B cell (primary cell): Measurements from ENCODE around the gene CXCR2.

ENCODE experiments used
- EZH2 ChIP-seq: IDR thresholded peaks from 2 replicates; pipeline ENCODE4 v1.6.1; 2012; ENCODE audit warnings: borderline replicate concordance, low read depth, mild to moderate bottlenecking, moderate library complexity, low read length; ENCODE audit not compliant: insufficient read depth, poor library complexity, severe bottlenecking
- TF ChIP-seq, protein P1 (sequence below): fragments of 200-600 bp; IDR thresholded peaks from one replicate; pipeline ENCODE4 v1.8.0; 2022; ENCODE audit warnings: antibody characterized with exemption, mild to moderate bottlenecking

- TF ChIP-seq, protein P1, sequence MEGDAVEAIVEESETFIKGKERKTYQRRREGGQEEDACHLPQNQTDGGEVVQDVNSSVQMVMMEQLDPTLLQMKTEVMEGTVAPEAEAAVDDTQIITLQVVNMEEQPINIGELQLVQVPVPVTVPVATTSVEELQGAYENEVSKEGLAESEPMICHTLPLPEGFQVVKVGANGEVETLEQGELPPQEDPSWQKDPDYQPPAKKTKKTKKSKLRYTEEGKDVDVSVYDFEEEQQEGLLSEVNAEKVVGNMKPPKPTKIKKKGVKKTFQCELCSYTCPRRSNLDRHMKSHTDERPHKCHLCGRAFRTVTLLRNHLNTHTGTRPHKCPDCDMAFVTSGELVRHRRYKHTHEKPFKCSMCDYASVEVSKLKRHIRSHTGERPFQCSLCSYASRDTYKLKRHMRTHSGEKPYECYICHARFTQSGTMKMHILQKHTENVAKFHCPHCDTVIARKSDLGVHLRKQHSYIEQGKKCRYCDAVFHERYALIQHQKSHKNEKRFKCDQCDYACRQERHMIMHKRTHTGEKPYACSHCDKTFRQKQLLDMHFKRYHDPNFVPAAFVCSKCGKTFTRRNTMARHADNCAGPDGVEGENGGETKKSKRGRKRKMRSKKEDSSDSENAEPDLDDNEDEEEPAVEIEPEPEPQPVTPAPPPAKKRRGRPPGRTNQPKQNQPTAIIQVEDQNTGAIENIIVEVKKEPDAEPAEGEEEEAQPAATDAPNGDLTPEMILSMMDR, result no peak
- no peak for TF ChIP-seq EZH2
Measured at GRCh38 chr2:218149848-218150440, 24.1 kb downstream of the CXCR2 start.
